NCI-H2029 treated with DMSO at 0.1 percent for 48 hours (cell line): Measurements from ENCODE around the gene TM4SF20.
"Not testable (repeated sequence)": the region's sequence is repeated elsewhere in the genome, so short reads cannot be mapped to it uniquely, and the experiment has no call there.

Source experiments
- DNase-seq: peaks from one replicate; lab custom pipeline; 2025; lab: John Stamatoyannopoulos, UW

TM4SF20 gene

GRCh38 chr2:227398684-227399670 is 19.9 kb upstream of the TM4SF20 start:
- no peak for DNase-seq

- DNase-seq, result no peak
Measured at GRCh38 chr2:227397562-227397961, 18.5 kb upstream of the TM4SF20 start.

- no peak for DNase-seq
Measured at GRCh38 chr2:227395556-227395955, 16.4 kb upstream of the TM4SF20 start.

- no peak for DNase-seq
Measured at GRCh38 chr2:227394401-227394800, 15.3 kb upstream of the TM4SF20 start.

- no peak for DNase-seq
Measured at GRCh38 chr2:227390468-227391256, 11.6 kb upstream of the TM4SF20 start.

- no peak for DNase-seq
Measured at GRCh38 chr2:227389661-227390060, 10.6 kb upstream of the TM4SF20 start.

GRCh38 chr2:227389231-227389630 is 10.1 kb upstream of the TM4SF20 start:
- no peak for DNase-seq

GRCh38 chr2:227388537-227389011 is 9.5 kb upstream of the TM4SF20 start:
- no peak for DNase-seq

- DNase-seq, result not testable (repeated sequence)
Measured at GRCh38 chr2:227387583-227387982, 8.5 kb upstream of the TM4SF20 start, which contains the start of gene SCYGR1. Gene SCYGR1 (minus strand): TSS chr2:227387949. CDS start chr2:227387949, 0 bp downstream.

GRCh38 chr2:227386630-227387029 is 7.5 kb upstream of the TM4SF20 start:
- no peak for DNase-seq

- DNase-seq, result no peak
Measured at GRCh38 chr2:227383686-227384085, 4.6 kb upstream of the TM4SF20 start.

GRCh38 chr2:227382241-227382835 is 3.2 kb upstream of the TM4SF20 start:
- not testable (repeated sequence) for DNase-seq

- DNase-seq, result no peak
Measured at GRCh38 chr2:227378371-227378782, 729 bp downstream of the TM4SF20 start.

- no peak for DNase-seq
Measured at GRCh38 chr2:227377467-227378351, 1.4 kb downstream of the TM4SF20 start.

- no peak for DNase-seq
Measured at GRCh38 chr2:227376656-227377396, 2.3 kb downstream of the TM4SF20 start.

- no peak for DNase-seq
Measured at GRCh38 chr2:227374158-227374557, 4.9 kb downstream of the TM4SF20 start.

- DNase-seq, result no peak
Measured at GRCh38 chr2:227373389-227373788, 5.7 kb downstream of the TM4SF20 start.

- DNase-seq, result no peak
Measured at GRCh38 chr2:227370791-227371312, 8.3 kb downstream of the TM4SF20 start.

GRCh38 chr2:227370092-227370491 is 9.0 kb downstream of the TM4SF20 start:
- DNase-seq, result no peak

- DNase-seq, result no peak
Measured at GRCh38 chr2:227368574-227368973, 10.5 kb downstream of the TM4SF20 start.
